Measurements from ENCODE around the gene GRIP2. TPM values are rescaled to one million over a fixed set of nuclear protein-coding genes. Genes with fewer than 3 reads are reported as not detected.
"Not testable (repeated sequence)": the region's sequence is repeated elsewhere in the genome, so short reads cannot be mapped to it uniquely, and the experiment has no call there.

GRIP2 gene
- total RNA-seq, 1 experiment from 2014 or later, result 0.57 TPM

GRCh38 chr3:14524920-14525660, 15.1 kb downstream of the GRIP2 start:
- Histone ChIP-seq H3K27ac (no peak overlapping the region), H3K36me3 (no peaks in the 10 kb centered on the region), H3K27me3 (peaks cover 6% of the 10 kb centered on the region), H3K4me1 (no peaks in the 10 kb centered on the region; the same call in 1 of the 2 replicates), H3K4me3 (no peak overlapping the region), H3K9me3 (replicated peaks) (no peaks in the 10 kb centered on the region)
- DNase-seq, result no peak

GRCh38 chr3:14524311-14524711, 15.8 kb downstream of the GRIP2 start:
- no peak overlapping the region for H3K27ac ChIP-seq
- H3K4me1 ChIP-seq, result no peaks in the 10 kb centered on the region; the same call in 1 of the 2 replicates
- H3K27me3 ChIP-seq, result peaks cover 6% of the 10 kb centered on the region
- DNase-seq, result no peak
- no peaks in the 10 kb centered on the region for H3K36me3 ChIP-seq
- H3K4me3 ChIP-seq, result no peak overlapping the region
- no peaks in the 10 kb centered on the region for H3K9me3 ChIP-seq (replicated peaks)

- DNase-seq, result no peak
- Histone ChIP-seq H3K9me3 (replicated peaks) (no peaks in the 10 kb centered on the region), H3K4me1 (no peaks in the 10 kb centered on the region; the same call in 1 of the 2 replicates), H3K27me3 (peaks cover 6% of the 10 kb centered on the region), H3K4me3 (no peak overlapping the region), H3K36me3 (no peaks in the 10 kb centered on the region), H3K27ac (no peak overlapping the region)
Observed at GRCh38 chr3:14523792-14524191, 16.4 kb downstream of the GRIP2 start.

DNA sequence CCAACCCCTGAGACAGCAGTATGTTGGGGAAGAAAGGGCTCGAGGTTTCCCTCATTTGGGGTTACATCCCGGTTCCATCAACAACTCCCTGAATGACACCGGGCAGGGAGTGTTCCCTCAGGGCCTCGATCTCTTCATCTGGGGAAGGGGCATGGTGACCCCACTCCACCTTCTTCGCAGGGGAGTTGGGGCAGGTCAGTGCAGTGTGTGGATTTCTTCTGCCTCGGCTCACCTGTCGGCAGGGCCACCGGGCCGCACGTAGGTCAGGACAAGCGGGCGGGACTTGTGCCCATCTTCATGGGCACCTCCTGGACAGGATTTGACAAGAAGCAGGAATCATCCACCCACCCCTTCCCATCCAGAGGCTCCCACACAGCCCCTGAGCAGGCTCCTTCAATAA, 17.4 kb downstream of the GRIP2 start:
- H3K36me3 ChIP-seq, result no peaks in the 10 kb centered on the region
- no peaks in the 10 kb centered on the region for H3K9me3 ChIP-seq (replicated peaks)
- no peaks in the 10 kb centered on the region; the same call in 1 of the 2 replicates for H3K4me1 ChIP-seq
- peaks cover 6% of the 10 kb centered on the region for H3K27me3 ChIP-seq
- DNase-seq, result no peak
- H3K27ac ChIP-seq, result no peak overlapping the region
- no peak overlapping the region for H3K4me3 ChIP-seq

GRCh38 chr3:14522129-14522691, 17.9 kb downstream of the GRIP2 start:
- Histone ChIP-seq H3K27ac (no peak overlapping the region), H3K36me3 (no peaks in the 10 kb centered on the region), H3K4me3 (no peak overlapping the region), H3K9me3 (replicated peaks) (no peaks in the 10 kb centered on the region), H3K4me1 (no peaks in the 10 kb centered on the region; the same call in 1 of the 2 replicates), H3K27me3 (peaks cover 6% of the 10 kb centered on the region)
- no peak for DNase-seq

DNA sequence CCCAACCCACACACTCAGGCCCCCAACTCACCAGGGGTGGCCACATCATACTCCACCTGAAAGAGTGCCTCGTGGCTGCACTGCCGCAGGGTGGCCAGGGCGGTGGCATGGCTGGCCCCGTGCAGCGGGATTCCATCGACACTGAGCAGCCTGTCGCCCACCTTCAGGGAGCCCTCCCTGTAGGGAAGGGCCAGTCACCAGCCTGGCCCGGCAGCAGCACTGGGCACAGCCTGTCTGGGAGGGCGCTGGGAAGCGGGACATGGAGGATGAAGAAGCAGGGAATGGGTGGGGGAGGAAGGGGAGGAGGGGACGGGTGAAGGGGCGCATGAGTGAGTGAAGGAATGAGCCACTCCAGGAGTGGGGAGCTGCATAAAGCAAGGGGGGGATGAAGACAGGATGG, 18.5 kb downstream of the GRIP2 start:
- Histone ChIP-seq H3K36me3 (no peaks in the 10 kb centered on the region), H3K4me3 (no peak overlapping the region), H3K27me3 (peaks cover 6% of the 10 kb centered on the region), H3K4me1 (no peaks in the 10 kb centered on the region; the same call in 1 of the 2 replicates), H3K27ac (no peak overlapping the region), H3K9me3 (replicated peaks) (no peaks in the 10 kb centered on the region)
- DNase-seq, result no peak

DNA sequence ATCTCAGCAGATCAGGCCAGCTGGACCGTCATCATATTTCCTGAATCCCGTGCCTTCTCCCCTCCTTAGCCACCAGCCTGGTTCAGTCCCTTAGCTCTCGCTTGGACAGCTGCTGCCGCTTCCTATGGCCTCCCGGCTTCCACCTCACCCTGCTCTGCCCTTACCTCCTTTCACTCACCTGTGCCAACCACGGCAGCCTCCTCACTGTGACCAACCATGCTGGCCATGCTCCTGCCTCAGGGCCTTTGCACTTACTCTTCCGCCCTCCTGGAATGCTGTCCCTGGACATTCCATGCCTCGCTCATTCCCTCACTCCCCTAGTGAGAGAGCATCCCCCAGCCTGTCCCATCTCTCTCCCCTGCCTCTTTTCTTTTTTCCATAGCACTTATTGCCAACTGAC, 19.2 kb downstream of the GRIP2 start:
- no peak overlapping the region for H3K27ac ChIP-seq
- H3K36me3 ChIP-seq, result no peaks in the 10 kb centered on the region
- DNase-seq, result no peak
- no peak overlapping the region for H3K4me3 ChIP-seq
- no peaks in the 10 kb centered on the region for H3K9me3 ChIP-seq (replicated peaks)
- peaks cover 6% of the 10 kb centered on the region for H3K27me3 ChIP-seq
- no peaks in the 10 kb centered on the region; the same call in 1 of the 2 replicates for H3K4me1 ChIP-seq

DNA sequence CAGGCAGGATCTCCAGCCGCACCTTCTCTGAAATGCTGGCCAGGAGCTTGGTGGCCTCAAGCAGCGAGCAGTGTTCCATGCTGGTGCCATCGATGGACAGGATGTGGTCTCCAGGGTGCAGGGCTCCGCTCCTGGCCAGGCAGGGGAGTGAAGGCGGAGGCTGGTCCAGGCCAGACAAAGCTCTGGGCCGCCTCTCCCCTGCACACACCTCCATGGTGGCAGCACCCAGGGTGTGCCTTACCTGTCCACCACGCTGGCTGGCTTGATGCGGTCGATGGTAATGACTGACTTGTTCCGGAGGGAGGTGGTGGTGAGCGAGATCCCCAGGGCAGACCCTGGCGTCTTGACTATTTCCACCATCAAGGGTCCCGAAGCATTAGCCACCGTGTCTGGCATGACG, 20.0 kb downstream of the GRIP2 start:
- H3K4me1 ChIP-seq, result no peaks in the 10 kb centered on the region; the same call in 1 of the 2 replicates
- H3K4me3 ChIP-seq, result no peak overlapping the region
- no peaks in the 10 kb centered on the region for H3K36me3 ChIP-seq
- H3K9me3 ChIP-seq (replicated peaks), result no peaks in the 10 kb centered on the region
- H3K27me3 ChIP-seq, result peaks cover 6% of the 10 kb centered on the region
- no peak for DNase-seq
- no peak overlapping the region for H3K27ac ChIP-seq

DNA sequence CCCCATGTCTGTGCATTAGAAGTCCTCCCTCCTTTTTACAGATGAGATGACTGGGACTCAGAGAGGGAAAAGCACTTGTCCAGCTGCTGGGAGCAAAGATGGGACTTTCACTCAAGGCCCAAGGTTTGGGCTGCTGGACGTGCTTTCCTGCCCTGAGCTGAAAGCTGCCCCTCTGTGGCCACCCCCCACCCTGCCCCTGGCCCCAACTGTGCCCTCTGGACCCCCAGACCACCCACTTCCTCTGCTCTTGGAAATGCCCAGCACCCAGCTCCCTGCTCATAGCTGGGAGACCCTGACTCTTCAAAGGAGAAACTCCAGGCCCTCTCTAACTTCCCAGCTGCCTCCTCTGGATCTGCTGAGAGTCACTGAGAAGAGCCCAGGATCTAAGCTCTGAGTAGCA, 20.7 kb downstream of the GRIP2 start:
- Histone ChIP-seq H3K9me3 (replicated peaks) (no peaks in the 10 kb centered on the region), H3K4me1 (no peaks in the 10 kb centered on the region; the same call in 1 of the 2 replicates), H3K36me3 (no peaks in the 10 kb centered on the region), H3K27me3 (peaks cover 6% of the 10 kb centered on the region), H3K4me3 (no peak overlapping the region), H3K27ac (no peak overlapping the region)
- no peak for DNase-seq

- no peaks in the 10 kb centered on the region for H3K9me3 ChIP-seq (replicated peaks)
- H3K27ac ChIP-seq, result no peak overlapping the region
- no peaks in the 10 kb centered on the region for H3K36me3 ChIP-seq
- no peaks in the 10 kb centered on the region; the same call in 1 of the 2 replicates for H3K4me1 ChIP-seq
- no peak overlapping the region for H3K4me3 ChIP-seq
- DNase-seq, result no peak
- H3K27me3 ChIP-seq, result peaks cover 3% of the 10 kb centered on the region
Observed at GRCh38 chr3:14518893-14519292, 21.2 kb downstream of the GRIP2 start.

- Histone ChIP-seq H3K27me3 (no peaks in the 10 kb centered on the region; the same call in none of the 2 replicates), H3K36me3 (no peaks in the 10 kb centered on the region), H3K9me3 (replicated peaks) (no peaks in the 10 kb centered on the region), H3K27ac (no peak overlapping the region), H3K4me1 (no peaks in the 10 kb centered on the region), H3K4me3 (no peak overlapping the region)
- no peak for DNase-seq
Observed at GRCh38 chr3:14518432-14518802, 21.7 kb downstream of the GRIP2 start.

GRCh38 chr3:14517601-14518431, 22.3 kb downstream of the GRIP2 start:
- no peaks in the 10 kb centered on the region; the same call in none of the 2 replicates for H3K27me3 ChIP-seq
- no peak overlapping the region for H3K4me3 ChIP-seq
- H3K4me1 ChIP-seq, result no peaks in the 10 kb centered on the region
- no peak for DNase-seq
- no peak overlapping the region for H3K27ac ChIP-seq
- no peaks in the 10 kb centered on the region for H3K9me3 ChIP-seq (replicated peaks)
- H3K36me3 ChIP-seq, result no peaks in the 10 kb centered on the region

DNA sequence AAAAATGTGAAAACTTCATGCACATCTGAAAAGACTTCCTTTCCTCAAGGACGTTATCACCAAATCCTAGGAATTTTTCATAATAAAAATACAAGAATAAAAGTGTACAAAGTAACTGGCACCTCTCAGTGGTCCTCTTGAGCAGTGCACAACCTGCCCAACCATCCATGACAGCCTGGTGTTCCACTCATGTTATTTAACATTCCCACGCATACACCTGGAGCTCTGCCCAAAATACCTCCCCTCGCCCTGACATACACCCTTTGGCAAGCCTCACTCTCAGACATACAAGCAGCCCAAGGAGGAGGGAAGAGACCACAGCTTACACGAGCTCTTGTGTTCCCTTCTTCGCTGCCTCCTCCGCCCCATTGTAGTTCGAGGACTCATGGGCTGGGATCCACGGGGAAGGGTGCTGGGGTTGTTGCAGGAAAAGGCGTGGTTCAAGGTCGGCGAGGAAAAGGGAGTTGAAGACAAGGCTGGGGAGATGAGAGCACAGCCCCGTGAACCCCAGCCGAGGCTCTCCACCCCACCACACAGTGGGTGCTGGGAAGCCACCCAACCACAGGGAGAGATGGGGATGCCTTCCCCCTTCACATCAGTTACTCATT, 23.3 kb downstream of the GRIP2 start:
- Histone ChIP-seq H3K27me3 (peaks cover 7% of the 10 kb centered on the region), H3K4me1 (no peaks in the 10 kb centered on the region), H3K4me3 (no peak overlapping the region), H3K36me3 (no peaks in the 10 kb centered on the region), H3K9me3 (replicated peaks) (no peaks in the 10 kb centered on the region), H3K27ac (no peak overlapping the region)
- no peak for DNase-seq

GRCh38 chr3:14515526-14515925, 24.6 kb downstream of the GRIP2 start:
- H3K9me3 ChIP-seq (replicated peaks); H3K27ac ChIP-seq; H3K36me3 ChIP-seq; DNase-seq; H3K4me3 ChIP-seq; H3K27me3 ChIP-seq; H3K4me1 ChIP-seq: not testable (repeated sequence)

DNA sequence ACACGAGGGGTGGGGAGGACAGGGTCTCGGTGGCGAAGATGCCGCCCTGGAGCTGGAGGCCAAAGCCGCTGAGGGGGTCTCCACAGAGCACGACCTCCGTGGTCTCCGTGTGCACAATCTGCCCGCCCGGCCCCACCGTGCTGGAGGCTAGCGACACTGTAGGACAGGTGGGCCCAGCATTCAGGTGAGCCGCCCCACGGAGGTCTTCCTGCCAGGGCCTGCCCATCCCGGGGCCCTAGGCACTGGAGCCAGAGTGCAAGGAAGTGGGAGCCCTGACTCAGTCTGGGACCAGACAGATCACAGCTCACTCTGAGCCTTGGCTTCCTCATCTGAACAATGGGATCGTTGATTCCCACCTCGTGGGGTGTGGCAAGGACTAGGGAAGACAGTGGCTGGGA, 25.8 kb downstream of the GRIP2 start:
- Histone ChIP-seq H3K4me3 (no peak overlapping the region), H3K27ac (no peak overlapping the region), H3K27me3 (peaks cover 10% of the 10 kb centered on the region; the same call in 1 of the 2 replicates), H3K9me3 (replicated peaks) (no peaks in the 10 kb centered on the region), H3K4me1 (no peaks in the 10 kb centered on the region), H3K36me3 (no peaks in the 10 kb centered on the region)
- DNase-seq, result no peak
